ENCODE data around the gene FAM3D. TPM values are rescaled to one million over a fixed set of nuclear protein-coding genes. Genes with fewer than 3 reads are reported as not detected.
"Not testable (repeated sequence)": the region's sequence is repeated elsewhere in the genome, so short reads cannot be mapped to it uniquely, and the experiment has no call there.

FAM3D gene
- total and polyA plus RNA-seq, 3 donors from 2014 or later: 0.19 to 0.41 TPM; not detected in 1

DNA sequence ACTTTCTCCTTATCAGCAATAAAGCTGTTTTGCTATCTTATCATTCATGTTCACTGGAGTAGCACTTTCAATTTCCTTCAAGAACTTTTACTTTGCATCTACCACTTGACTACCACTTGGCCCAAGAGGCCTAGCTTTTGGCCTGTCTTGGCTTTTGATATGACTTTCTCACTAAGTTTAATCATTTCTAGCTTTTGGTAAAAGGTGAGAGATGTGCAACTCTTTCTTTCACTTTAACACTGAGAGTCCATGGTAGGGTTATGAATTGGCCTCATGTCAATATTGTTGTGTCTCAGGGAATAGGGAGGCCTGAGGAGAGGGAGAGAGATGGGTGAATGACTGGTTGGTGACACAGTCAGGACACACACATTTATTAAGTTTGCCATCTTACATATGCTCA, 31.0 kb upstream of the FAM3D start:
- intact Hi-C loops (cut with DNase I; ENCODE audit: low total_unique reads): no loop called here

DNA sequence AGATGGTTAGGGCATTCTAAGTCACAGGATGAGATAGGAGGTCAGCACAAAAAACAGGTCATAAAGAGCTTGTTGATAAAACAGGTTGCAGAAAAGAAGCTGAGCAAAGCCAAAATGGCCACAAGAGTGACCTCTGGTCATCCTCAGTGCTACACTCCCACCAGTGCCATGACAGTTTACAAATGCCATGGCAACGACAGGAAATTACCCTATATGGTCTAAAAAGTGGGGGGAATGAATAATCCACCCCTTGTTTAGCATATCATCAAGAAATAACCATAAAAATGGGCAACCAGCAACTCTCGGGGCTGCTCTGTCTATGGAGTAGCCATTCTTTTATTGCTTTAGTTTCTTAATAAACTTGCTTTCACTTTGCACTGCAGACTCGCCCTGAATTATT, 30.2 kb upstream of the FAM3D start:
- DNase-seq; H3K4me1 ChIP-seq; H3K4me3 ChIP-seq; H3K27ac ChIP-seq; H3K27me3 ChIP-seq; H3K9me3 ChIP-seq; H3K36me3 ChIP-seq (ENCODE audit: low read depth, missing control alignments); intact Hi-C loops (cut with DNase I; ENCODE audit: low total_unique reads): not testable (repeated sequence)
- 80 to 90% methylated on average over 3 of the region's 3 CpGs for WGBS, 2 donors

More for the DNA sequence above, 31.0 kb upstream of the FAM3D start:
- Histone ChIP-seq H3K4me3 (no peak overlapping the region), H3K27ac (no peak overlapping the region), H3K4me1 (peaks cover 4% of the 10 kb centered on the region), H3K27me3 (no peaks in the 10 kb centered on the region), H3K36me3 (ENCODE audit: low read depth, missing control alignments) (no peaks in the 10 kb centered on the region), H3K9me3 (no peaks in the 10 kb centered on the region)
- no peak for DNase-seq
- TF ChIP-seq, protein P1, sequence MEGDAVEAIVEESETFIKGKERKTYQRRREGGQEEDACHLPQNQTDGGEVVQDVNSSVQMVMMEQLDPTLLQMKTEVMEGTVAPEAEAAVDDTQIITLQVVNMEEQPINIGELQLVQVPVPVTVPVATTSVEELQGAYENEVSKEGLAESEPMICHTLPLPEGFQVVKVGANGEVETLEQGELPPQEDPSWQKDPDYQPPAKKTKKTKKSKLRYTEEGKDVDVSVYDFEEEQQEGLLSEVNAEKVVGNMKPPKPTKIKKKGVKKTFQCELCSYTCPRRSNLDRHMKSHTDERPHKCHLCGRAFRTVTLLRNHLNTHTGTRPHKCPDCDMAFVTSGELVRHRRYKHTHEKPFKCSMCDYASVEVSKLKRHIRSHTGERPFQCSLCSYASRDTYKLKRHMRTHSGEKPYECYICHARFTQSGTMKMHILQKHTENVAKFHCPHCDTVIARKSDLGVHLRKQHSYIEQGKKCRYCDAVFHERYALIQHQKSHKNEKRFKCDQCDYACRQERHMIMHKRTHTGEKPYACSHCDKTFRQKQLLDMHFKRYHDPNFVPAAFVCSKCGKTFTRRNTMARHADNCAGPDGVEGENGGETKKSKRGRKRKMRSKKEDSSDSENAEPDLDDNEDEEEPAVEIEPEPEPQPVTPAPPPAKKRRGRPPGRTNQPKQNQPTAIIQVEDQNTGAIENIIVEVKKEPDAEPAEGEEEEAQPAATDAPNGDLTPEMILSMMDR (IDR thresholded peaks at IDR 0.05): no peak
- TF ChIP-seq POLR2A (IDR thresholded peaks at IDR 0.05): no peak

- WGBS, 2 donors: 78 to 80% methylated on average over 1 of the region's 1 CpG
These were observed 29.5 kb upstream of the FAM3D start for GRCh38 chr3:58696093-58696492.

GRCh38 chr3:58695284-58695683, 28.7 kb upstream of the FAM3D start:
- 89 to 92% methylated on average over 4 of the region's 4 CpGs for WGBS, 2 donors
- DNase-seq; H3K9me3 ChIP-seq; H3K4me3 ChIP-seq; H3K27me3 ChIP-seq; H3K36me3 ChIP-seq (ENCODE audit: low read depth, missing control alignments); intact Hi-C loops (cut with DNase I; ENCODE audit: low total_unique reads); H3K4me1 ChIP-seq; H3K27ac ChIP-seq: not testable (repeated sequence)

More at GRCh38 chr3:58696093-58696492, 29.5 kb upstream of the FAM3D start:
- peaks cover 4% of the 10 kb centered on the region for H3K4me1 ChIP-seq
- H3K9me3 ChIP-seq: no peaks in the 10 kb centered on the region
- intact Hi-C loops (cut with DNase I; ENCODE audit: low total_unique reads): no loop called here
- H3K36me3 ChIP-seq (ENCODE audit: low read depth, missing control alignments): no peaks in the 10 kb centered on the region
- DNase-seq: no peak
- no peak overlapping the region for H3K27ac ChIP-seq
- H3K27me3 ChIP-seq: no peaks in the 10 kb centered on the region
- no peak for TF ChIP-seq POLR2A (IDR thresholded peaks at IDR 0.05)
- TF ChIP-seq, protein P1 (IDR thresholded peaks at IDR 0.05): no peak
- H3K4me3 ChIP-seq: no peak overlapping the region

GRCh38 chr3:58693940-58694850, 27.6 kb upstream of the FAM3D start:
- TF ChIP-seq, protein P1 (IDR thresholded peaks at IDR 0.05): no peak
- TF ChIP-seq POLR2A (IDR thresholded peaks at IDR 0.05): no peak
- Histone ChIP-seq H3K4me3 (no peak overlapping the region), H3K27me3 (no peaks in the 10 kb centered on the region), H3K4me1 (peaks cover 4% of the 10 kb centered on the region), H3K36me3 (ENCODE audit: low read depth, missing control alignments) (no peaks in the 10 kb centered on the region), H3K27ac (peak overlapping the region; percentile 14 to 27), H3K9me3 (no peaks in the 10 kb centered on the region)
- peak; percentile 35 for DNase-seq
- intact Hi-C loops (cut with DNase I; ENCODE audit: low total_unique reads): no loop called here
- 39 to 41% methylated on average over 7 of the region's 7 CpGs for WGBS, 2 donors

DNA sequence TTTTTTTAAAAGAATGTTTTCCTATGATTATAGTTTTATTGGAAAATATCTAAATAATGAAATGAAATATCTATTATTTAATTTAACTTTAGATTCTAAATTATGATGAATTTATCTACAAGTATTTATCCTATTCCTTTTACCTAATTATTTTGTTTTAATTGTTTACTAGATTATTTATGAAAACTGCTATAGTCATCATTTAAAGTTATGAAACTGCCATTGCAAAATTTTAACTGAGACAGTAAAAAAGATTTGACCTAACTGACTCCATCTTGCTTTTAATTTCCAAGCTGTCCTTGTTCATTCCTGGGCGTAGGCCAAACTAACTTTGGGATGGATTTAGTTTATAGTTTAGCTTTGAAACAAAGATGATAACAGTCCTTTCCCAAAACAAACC, 25.9 kb upstream of the FAM3D start:
- TF ChIP-seq, protein P1 (IDR thresholded peaks at IDR 0.05): no peak
- no peak for TF ChIP-seq POLR2A (IDR thresholded peaks at IDR 0.05)
- WGBS, 2 donors: 92 to 93% methylated on average over 1 of the region's 1 CpG
- intact Hi-C loops (cut with DNase I; ENCODE audit: low total_unique reads): no loop called here

More for the DNA sequence above, 25.9 kb upstream of the FAM3D start:
- no peak overlapping the region for H3K27ac ChIP-seq
- no peaks in the 10 kb centered on the region for H3K36me3 ChIP-seq (ENCODE audit: low read depth, missing control alignments)
- H3K4me1 ChIP-seq: peaks cover 4% of the 10 kb centered on the region
- no peaks in the 10 kb centered on the region for H3K9me3 ChIP-seq
- no peaks in the 10 kb centered on the region for H3K27me3 ChIP-seq
- no peak overlapping the region for H3K4me3 ChIP-seq
- no peak for DNase-seq

All from testis (tissue), 3 donors.